DLD1 (cell line): ENCODE data around the gene CRIM1.

ENCODE experiments used
- in situ Hi-C: cut with HindIII; loops from 2 replicates; pipeline ENCODE4 v1.10.0; 2017; ENCODE audit warnings: low sequenced_read_pairs

Gene CRIM1

DNA sequence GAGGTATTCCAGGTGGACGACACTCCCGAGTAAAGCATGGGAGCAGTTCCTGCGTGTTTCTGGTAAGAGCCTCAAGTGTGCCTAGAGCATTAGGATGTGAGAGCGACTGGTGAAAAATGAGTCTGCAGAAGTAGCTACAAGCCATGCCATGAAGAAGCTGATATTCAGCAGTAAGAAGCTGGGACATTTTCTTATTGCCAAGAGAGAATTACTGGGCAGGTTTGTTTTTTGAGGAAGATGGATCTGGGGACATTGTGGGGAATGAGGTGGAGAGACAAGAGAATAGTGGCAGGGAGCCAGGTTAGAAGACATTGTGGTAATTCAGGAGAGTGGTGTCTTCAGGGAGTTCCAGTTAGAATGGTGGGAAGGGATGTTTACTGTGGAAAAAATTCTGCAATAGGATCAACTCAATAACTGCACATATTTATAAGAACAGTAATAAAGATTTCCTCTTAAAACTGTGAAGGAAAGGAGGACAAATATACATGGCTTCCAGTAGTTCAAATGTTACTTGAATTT, 38.2 kb downstream of the CRIM1 start:
- in situ Hi-C loops: no loop called here

- in situ Hi-C loops: no loop called here
These were observed 39.2 kb downstream of the CRIM1 start for GRCh38 chr2:36394804-36395203.

GRCh38 chr2:36395866-36396265, 40.3 kb downstream of the CRIM1 start:
- in situ Hi-C loops: no loop called here

GRCh38 chr2:36396878-36397539, 41.4 kb downstream of the CRIM1 start:
- in situ Hi-C loops: no loop called here

DNA sequence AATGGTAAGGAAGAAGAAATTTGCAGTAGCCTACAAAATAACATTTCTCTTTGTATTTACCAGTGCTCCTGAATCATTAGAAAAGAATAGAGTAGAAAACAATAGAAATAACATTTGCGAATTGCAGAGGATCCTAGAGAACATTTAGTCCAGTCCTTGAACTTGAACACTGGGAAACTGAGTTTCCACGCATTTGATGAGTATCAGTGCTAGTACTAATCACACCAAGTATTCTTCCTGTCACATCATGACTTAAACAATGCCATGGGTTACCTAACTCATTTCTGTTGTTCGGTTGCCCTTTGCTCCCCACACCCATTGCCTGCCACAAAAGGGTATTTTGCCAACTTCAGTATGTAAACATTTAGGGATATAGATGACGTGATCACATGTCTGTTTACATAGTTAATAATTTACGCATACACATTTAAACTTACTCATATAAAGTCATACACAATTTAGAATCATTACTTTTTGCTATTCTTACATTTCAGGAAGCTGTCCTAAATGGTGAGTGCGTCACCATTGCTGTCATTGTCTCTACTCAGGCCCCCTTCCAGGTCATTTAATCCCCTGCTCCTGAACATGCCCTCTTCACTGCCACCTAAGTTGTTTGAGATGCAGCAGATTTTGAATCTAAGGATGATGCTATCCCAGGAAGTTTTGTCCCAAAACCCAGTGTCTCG, 42.3 kb downstream of the CRIM1 start:
- in situ Hi-C loops: no loop called here

- in situ Hi-C loops: no loop called here
These were observed 43.5 kb downstream of the CRIM1 start for GRCh38 chr2:36399050-36399449.

DNA sequence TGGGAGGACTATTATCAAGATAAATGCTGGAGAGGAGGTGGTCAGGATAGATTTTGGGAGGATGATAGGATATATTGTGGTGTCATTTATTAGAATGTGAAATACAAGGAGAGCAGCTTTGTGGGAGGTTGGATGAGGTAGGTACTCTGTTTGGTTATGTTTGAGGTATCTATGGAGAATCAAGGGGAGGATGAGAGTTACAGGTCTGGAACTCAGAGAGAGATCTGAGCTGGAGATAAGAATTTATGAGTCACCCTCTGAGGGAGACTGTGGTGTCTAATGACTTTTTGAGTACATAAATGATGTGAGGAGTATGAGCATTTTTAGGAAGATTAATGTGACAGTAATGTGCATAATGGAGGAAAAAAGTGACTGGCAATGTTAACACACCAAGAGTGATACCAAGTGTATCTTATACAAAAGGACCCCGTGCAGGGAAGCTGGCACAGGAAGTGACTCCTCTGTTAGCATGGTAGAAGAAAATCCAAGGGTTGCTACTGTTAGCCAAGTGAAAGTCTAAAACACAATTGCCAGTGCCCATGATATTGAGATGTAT, 48.2 kb downstream of the CRIM1 start:
- in situ Hi-C loops: no loop called here

- in situ Hi-C loops: no loop called here
These were observed 48.7 kb downstream of the CRIM1 start for GRCh38 chr2:36404318-36404717.

GRCh38 chr2:36404754-36405153, 49.2 kb downstream of the CRIM1 start:
- in situ Hi-C loops: no loop called here

GRCh38 chr2:36405183-36405582, 49.6 kb downstream of the CRIM1 start:
- in situ Hi-C loops: no loop called here

DNA sequence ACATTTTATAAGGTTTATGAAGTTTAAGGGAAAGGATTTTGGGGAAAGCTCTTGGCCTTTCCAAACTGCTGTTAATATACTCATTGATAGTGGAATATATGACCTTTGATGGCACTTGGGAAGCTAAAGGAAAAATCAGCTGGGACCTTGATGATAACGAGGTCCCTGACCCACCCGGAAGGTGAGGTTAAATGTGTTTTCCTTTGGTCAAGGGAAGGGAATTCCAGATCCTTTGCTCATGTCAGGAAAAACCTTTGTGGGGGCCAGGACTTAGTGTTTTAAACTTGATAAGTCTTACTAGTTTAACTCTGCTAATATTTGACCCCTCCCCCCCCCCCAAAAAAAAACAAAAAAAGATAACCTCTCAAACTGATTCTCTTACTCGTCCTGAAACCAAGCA, 50.7 kb downstream of the CRIM1 start:
- in situ Hi-C loops: no loop called here

GRCh38 chr2:36407413-36407812, 51.8 kb downstream of the CRIM1 start:
- in situ Hi-C loops: no loop called here

DNA sequence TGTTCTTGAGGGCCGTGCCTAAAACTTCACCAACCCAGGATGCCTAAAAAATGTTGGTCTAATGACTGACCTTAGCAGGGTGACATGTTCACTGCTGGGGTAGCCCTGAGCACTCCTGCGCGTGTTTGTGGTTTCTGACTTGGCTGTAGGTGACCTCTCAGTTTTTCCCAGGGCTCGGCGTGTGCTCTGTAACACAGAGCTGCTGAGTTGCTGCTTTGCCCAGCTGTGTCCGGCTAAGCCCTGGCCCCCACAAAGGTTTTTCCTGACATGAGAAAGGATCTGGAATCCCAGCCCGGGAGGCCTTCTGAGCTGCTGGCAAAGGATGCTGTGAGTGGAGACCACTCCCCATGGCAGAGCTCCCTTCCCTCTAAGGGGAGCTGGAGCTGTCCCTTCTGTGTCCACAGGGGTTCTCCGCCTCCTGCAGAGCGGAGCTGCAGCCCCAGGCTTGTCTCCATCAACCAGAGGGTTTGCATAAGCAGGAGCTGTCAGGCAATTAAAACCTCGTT, 52.7 kb downstream of the CRIM1 start:
- in situ Hi-C loops: no loop called here

GRCh38 chr2:36409335-36409734, 53.8 kb downstream of the CRIM1 start:
- in situ Hi-C loops: no loop called here

DNA sequence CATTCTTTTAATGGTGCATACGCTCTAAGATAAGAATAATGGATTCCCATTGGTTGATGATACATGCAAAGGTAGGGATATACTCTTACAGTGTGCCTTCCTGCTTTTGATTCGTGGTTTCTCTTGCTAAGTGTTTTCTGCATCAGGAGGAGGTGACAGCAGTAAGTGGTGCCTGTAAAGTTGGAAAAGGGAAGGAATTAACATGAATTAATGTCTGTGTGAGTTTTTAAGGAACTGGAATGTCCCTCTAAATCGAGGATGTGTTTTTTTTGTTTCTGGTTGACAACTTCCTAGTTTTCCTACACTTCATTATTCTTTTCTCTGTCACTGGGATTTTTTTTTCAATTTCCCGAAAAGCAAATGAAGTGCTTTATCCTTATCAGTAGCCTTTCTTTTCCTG, 54.4 kb downstream of the CRIM1 start:
- in situ Hi-C loops: no loop called here

DNA sequence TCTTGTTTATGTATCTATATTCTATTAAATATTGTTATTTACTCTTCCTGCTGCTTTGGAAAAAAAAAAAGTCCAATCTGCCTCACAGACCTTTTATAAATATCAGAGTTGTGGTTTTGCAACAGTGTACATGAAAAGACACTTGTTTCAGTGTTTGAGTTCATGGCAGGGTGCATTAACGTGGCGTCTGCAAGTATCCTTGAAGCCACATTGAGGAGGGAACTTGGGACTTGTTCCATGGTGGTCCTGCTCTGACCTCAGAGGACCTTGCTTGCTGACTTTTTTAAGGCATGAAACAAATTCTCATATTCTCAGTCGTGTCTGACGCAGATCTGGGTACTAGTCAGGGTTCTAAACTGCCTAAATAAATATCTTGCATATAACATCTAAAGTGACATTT, 55.1 kb downstream of the CRIM1 start:
- in situ Hi-C loops: no loop called here

DNA sequence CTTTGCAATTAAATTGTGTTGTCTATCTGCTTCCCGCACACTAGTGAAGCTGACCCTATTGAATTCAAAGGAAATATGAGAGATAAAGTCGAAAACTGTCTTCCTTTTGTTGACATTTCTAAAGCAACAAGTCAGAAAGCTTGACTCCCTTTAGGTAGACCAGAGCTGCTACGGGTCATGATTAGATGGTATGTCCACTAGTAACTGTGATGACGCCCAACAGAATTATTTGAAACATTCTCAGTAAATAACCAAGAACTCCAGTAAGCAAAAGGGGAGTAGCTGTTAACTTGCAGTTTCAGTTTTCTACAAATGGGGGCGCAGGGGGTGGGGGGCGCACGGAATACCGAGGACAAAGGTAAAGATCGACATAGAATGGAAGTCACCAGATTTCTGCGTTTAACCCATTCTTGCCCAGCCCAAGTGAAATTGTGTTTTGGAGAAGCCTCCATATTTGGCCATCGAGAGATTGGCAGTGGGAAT, 56.4 kb downstream of the CRIM1 start:
- in situ Hi-C loops: no loop called here

GRCh38 chr2:36413218-36413617, 57.6 kb downstream of the CRIM1 start:
- in situ Hi-C loops: no loop called here

- in situ Hi-C loops: no loop called here
These were observed 58.7 kb downstream of the CRIM1 start for GRCh38 chr2:36414307-36414706.

GRCh38 chr2:36415381-36416022, 59.9 kb downstream of the CRIM1 start:
- in situ Hi-C loops: no loop called here

DNA sequence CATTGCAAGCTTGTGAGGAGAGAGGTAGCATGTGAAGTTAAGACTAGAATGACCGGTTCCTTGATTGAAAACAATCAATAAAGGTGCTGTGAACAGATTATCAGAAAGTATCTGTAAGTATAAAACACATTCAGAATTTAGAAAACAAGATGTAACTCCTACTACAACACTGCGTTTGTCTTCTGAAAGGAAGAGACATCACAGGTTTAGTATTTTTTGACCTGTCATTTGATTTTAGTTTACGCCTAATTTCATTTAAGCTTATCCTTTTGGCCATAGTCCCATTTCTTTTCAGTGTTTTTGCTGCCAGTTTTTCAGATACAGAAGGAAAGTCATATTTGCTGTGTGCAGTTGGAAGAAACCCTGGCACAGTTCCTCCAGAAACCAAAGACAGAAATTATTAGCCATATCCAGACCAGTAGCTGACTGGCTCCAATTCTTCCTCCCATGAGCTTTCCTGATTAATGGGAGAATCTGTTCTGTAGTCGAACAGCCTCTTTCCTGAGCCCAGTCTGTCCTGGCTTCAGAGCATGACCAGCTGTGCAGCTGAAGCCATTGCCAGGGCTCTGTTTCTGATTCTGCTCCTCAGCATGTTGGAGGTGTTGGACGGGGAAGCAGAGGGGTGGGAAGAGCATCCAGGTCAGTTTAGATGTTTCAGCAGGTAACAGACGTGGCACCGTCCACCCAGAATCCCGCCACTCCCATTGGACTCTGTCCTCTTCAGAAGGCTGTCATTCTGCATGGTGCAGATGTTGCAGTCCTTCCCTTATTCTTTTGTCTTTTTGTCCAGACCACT, 61.0 kb downstream of the CRIM1 start:
- in situ Hi-C loops: no loop called here
